Measurements from ENCODE around the gene AP2A2. TPM values are rescaled to one million over a fixed set of nuclear protein-coding genes. Genes with fewer than 3 reads are reported as not detected.

AP2A2 gene
- total RNA-seq, 1 donor from 2014 or later, result 91.4 TPM

DNA sequence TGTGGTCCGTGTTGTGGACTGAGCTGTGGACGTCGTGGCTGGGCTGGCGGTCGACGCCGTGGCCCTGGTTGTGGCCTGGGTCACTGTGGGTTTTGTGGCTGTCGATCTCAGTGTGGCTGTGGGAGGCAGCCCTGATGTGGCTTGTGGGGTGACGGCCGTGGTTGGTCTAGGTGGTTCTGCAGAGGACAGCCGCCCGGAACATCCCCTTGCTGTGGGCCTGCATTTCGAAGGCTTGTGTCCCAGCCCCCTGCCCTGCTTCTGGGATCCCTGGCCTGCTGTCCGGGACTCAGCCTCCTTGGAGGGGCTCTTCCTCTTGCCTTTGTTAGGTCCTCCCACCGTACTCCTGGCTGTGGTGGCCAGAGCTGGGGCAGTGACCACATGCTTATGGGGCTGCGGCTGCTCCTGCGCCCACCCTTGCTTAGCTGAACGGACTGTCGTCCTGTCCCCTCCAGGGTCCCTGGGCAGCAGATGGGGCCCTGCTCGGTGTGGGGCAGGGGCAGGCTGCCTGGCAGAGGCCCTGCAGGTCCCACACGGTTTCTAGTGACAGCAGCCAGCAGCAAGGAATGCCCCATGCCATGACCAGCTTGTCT, 93.7 kb downstream of the AP2A2 start:
- H3K27me3 ChIP-seq (ENCODE audit: control insufficient read depth, insufficient read depth, low read length), result no peaks in the 10 kb centered on the region
- H3K4me3 ChIP-seq (ENCODE audit: low read depth, low read length), result no peak overlapping the region
- H3K36me3 ChIP-seq (ENCODE audit: control insufficient read depth, insufficient read depth, low read length), result no peaks in the 10 kb centered on the region
- TF ChIP-seq, protein P1, sequence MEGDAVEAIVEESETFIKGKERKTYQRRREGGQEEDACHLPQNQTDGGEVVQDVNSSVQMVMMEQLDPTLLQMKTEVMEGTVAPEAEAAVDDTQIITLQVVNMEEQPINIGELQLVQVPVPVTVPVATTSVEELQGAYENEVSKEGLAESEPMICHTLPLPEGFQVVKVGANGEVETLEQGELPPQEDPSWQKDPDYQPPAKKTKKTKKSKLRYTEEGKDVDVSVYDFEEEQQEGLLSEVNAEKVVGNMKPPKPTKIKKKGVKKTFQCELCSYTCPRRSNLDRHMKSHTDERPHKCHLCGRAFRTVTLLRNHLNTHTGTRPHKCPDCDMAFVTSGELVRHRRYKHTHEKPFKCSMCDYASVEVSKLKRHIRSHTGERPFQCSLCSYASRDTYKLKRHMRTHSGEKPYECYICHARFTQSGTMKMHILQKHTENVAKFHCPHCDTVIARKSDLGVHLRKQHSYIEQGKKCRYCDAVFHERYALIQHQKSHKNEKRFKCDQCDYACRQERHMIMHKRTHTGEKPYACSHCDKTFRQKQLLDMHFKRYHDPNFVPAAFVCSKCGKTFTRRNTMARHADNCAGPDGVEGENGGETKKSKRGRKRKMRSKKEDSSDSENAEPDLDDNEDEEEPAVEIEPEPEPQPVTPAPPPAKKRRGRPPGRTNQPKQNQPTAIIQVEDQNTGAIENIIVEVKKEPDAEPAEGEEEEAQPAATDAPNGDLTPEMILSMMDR (IDR thresholded peaks at IDR 0.05; ENCODE audit: insufficient read depth, low read length, poor library complexity, severe bottlenecking), result no peak
- no peak for DNase-seq (ENCODE audit: low read depth)

DNA sequence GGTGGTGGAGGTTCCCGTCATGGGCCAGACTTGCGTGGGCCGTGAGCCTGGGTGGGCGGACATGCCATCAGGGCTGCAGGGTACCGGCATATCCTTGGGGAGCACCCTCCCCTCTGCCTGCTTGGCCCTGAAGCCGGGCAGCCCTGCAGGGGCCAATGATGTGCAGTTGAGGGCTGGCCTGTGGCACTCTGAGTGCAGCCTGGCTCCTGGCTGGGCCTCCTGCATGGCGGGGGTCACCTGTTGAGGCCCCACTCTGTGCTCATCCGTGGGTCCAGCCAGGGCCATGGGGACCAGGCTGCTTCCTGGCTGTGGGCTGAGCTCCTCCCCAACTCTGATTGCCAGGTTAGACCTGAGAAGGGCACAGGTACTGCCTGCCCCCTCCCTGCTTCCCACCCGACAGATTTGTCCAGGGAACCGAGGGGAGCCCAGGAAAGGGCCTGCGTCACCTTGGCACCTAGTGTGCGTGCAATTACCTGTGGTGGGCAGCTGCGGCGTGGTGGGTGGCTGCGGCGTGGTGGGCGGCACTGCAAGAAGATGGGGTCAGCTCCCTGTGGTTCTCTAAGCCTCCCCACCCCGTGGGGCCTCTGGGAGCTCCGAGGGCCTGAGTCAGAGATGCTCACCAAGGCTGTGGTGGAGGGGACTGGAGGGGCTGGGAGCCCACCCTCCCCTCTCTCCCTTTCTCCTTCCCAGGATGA, 94.7 kb downstream of the AP2A2 start:
- Histone ChIP-seq H3K4me3 (ENCODE audit: low read depth, low read length) (no peak overlapping the region), H3K36me3 (ENCODE audit: control insufficient read depth, insufficient read depth, low read length) (no peaks in the 10 kb centered on the region), H3K27me3 (ENCODE audit: control insufficient read depth, insufficient read depth, low read length) (no peaks in the 10 kb centered on the region)
- TF ChIP-seq, protein P1 (IDR thresholded peaks at IDR 0.05; ENCODE audit: insufficient read depth, low read length, poor library complexity, severe bottlenecking), result no peak
- no peak for DNase-seq (ENCODE audit: low read depth)

DNA sequence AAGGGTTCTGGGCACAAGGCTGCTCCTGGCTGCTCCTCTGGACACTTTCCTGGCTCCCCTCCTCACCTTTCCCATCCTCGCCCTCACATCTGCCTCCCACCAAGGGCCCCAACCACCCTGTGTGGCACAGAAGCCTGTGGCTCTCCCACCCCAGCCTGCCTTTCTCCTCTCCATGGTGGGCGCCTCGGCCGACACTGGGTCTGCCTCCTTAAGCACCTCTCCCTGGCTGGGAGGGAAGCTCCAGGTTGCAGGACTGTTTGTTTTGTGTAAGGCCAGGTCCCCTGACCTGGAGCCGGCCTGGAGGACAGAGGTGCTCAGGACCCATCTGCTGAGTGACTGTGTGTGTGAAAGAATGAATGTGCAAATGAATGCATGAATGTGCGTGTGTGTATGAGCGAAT, 96.7 kb downstream of the AP2A2 start:
- no peak for DNase-seq (ENCODE audit: low read depth)
- Histone ChIP-seq H3K4me3 (ENCODE audit: low read depth, low read length) (no peak overlapping the region), H3K36me3 (ENCODE audit: control insufficient read depth, insufficient read depth, low read length) (no peaks in the 10 kb centered on the region), H3K27me3 (ENCODE audit: control insufficient read depth, insufficient read depth, low read length) (no peaks in the 10 kb centered on the region)
- TF ChIP-seq, protein P1 (IDR thresholded peaks at IDR 0.05; ENCODE audit: insufficient read depth, low read length, poor library complexity, severe bottlenecking), result no peak

DNA sequence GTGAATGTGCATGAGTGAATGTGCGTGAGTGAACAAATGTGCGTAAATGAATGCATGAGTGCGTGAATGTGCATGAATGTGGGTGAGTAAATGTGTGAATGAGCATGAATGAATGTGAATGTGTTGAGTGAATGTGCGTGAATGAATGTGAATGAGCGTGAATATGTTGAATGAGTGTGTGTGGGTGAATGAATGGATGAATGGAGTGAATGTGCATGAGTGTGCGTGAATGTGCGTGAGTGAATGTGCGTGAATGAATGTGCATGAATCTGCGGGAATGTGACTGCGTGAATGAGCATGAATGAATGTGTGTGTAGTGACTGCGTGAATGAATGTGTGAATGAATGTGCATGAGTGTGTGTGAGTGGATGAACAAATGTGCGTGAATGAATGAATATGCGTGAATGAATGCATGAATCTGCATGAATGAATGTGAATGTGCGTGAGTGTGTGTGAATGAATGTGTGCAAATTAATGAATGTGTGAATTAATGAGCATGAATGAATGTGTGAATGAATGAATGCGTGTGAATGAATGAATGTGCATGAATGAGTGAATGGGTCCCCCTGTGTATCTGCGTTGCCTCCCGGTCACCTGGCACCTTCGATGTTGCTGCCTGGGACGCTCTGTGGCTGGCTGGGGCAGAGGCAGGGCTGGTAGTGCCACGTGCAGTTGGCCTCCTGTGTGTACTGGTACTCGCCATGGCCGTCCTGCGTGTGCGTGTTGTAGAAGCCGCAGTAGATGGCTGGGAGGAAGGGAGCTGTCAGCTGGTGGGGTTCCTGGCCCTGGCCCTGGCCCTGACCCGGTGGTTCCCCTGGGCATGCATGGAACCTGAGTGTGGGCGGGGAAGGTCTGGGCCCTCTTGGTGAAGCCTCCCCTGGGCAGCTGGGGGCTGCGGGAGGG, 97.5 kb downstream of the AP2A2 start:
- TF ChIP-seq, protein P1 (IDR thresholded peaks at IDR 0.05; ENCODE audit: insufficient read depth, low read length, poor library complexity, severe bottlenecking), result no peak

DNA sequence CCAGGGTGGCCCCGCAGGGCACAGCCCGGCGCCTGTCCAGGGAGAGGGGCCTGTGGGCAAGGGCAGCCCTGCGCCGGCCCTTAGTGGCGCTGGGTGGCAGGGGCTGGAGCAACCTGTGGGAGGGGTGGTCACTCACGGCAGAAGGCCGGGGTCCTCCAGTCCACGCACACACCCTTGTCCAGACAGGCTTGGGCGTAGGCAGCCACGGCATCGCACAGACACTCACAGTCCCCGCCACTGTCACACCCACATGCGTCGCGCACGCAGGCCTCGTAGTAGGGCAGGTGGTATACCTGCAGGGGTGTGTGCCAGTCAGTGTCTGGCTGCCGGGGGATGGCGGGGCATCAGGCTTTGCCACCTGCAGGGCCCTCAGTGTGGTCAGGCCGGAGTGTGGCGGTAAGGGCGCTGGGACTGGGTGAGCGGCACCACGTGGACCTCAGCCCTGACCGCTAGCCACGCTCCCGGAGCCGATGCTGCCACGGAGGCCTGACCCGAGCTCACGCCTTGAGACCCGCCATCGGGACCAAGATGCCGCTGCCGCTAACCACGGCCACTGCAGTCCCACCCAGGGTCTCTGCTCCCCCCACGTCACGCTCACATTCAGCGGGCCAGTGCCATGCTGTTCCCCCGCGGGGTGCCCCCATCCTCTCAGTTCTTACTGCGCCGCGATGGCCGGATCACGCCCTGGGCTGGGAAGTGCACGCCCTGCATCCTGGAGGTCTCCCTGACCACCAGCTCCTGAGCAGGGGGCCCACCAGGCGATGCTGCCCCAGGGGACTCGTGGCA, 98.3 kb downstream of the AP2A2 start:
- H3K36me3 ChIP-seq (ENCODE audit: control insufficient read depth, insufficient read depth, low read length), result no peaks in the 10 kb centered on the region
- TF ChIP-seq, protein P1 (IDR thresholded peaks at IDR 0.05; ENCODE audit: insufficient read depth, low read length, poor library complexity, severe bottlenecking), result no peak
- DNase-seq (ENCODE audit: low read depth), result no peak
- no peak overlapping the region for H3K4me3 ChIP-seq (ENCODE audit: low read depth, low read length)
- H3K27me3 ChIP-seq (ENCODE audit: control insufficient read depth, insufficient read depth, low read length), result no peaks in the 10 kb centered on the region

More for the DNA sequence above, 97.5 kb downstream of the AP2A2 start:
- Histone ChIP-seq H3K36me3 (ENCODE audit: control insufficient read depth, insufficient read depth, low read length) (no peaks in the 10 kb centered on the region), H3K27me3 (ENCODE audit: control insufficient read depth, insufficient read depth, low read length) (no peaks in the 10 kb centered on the region), H3K4me3 (ENCODE audit: low read depth, low read length) (no peak overlapping the region)
- DNase-seq (ENCODE audit: low read depth), result no peak
